ENCODE measurements around the gene HUNK. TPM values are rescaled to one million over a fixed set of nuclear protein-coding genes. Genes with fewer than 3 reads are reported as not detected.

The HUNK gene
- total and polyA plus RNA-seq, 2 of the 8 experiments (the other 6 are each of a cell fraction or from before 2014, with no cell fraction given): 1.9 to 10.2 TPM

DNA sequence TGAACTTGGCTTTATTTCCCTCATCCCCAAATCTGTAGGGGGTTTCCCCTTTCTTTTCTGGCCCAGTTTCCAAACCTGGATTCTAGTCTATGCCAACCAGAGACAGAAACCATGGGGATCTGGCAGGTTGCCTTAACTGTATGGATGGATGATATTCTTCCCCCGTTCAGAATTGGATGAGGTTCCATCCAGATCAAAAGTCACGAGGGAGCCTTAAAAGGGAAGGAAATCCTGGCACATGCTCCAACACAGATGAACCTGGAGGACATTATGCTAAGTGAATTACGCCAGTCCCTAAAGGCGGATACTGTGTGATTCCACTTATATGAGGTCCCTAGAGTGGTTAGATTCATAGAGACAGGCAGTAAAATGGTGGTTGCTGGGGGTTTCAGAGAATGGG lies 124.4 kb downstream of the HUNK start:
- FAIRE-seq (no peak), DNase-seq (ENCODE audit: low read depth in 1 of 2, low spot score in 2 of 2) (no peak)
- Histone ChIP-seq H4K8ac (ENCODE audit: extremely low read depth, insufficient read depth, low read length) (no peak overlapping the region), H3K79me1 (ENCODE audit: low read depth, low read length) (no peaks in the 10 kb centered on the region), H2BK20ac (ENCODE audit: low read length) (no peak overlapping the region), H3K4me3 (ENCODE audit: extremely low read depth in 1 of 4, insufficient read depth in 2 of 4, low read depth in 3 of 4, low read length in 4 of 4) (no peak overlapping the region), H2AFZ (ENCODE audit: low read length) (no peak overlapping the region), H3K18ac (ENCODE audit: extremely low read depth, low read length) (no peak overlapping the region), H2BK15ac (ENCODE audit: low read length) (no peak overlapping the region), H3K9ac (replicated peaks in 1 of 4; ENCODE audit: extremely low read depth in 1 of 4, low read depth in 3 of 4, low read length in 3 of 4) (no peak overlapping the region), H3K9me3 (ENCODE audit: insufficient read depth in 2 of 2, low read depth in 1 of 2, low read length in 1 of 2) (no peaks in the 10 kb centered on the region), H2BK5ac (ENCODE audit: low read depth, low read length) (no peak overlapping the region), H3K27ac (ENCODE audit: low read depth, low read length) (no peak overlapping the region), H3K56ac (replicated peaks; ENCODE audit: insufficient read length, low read depth, low read length) (no peak overlapping the region), H3K14ac (ENCODE audit: insufficient read length) (no peak overlapping the region), H4K20me1 (replicated peaks in 1 of 2; ENCODE audit: control insufficient read depth in 1 of 2, insufficient read depth in 2 of 2, low read length in 2 of 2) (peaks cover 0 to 2% of the 10 kb centered on the region in 2 experiments), H3K27me3 (replicated peaks in 1 of 4; ENCODE audit: control insufficient read depth in 3 of 4, extremely low read depth in 1 of 4, insufficient read depth in 3 of 4, low read length in 3 of 4) (no peaks in the 10 kb centered on the region), H4K5ac (ENCODE audit: insufficient read length, low read depth, low read length) (no peak overlapping the region), H2AK5ac (ENCODE audit: low read depth, low read length) (no peak overlapping the region), H3K23ac (ENCODE audit: insufficient read length) (no peak overlapping the region), H3K36me3 (ENCODE audit: control insufficient read depth in 2 of 4, insufficient read depth in 4 of 4, low read length in 3 of 4) (peaks cover 0 to 9% (median 0%) of the 10 kb centered on the region in 4 experiments; a peak in 2 of 8 replicates), H3K4ac (replicated peaks; ENCODE audit: insufficient read length, low read depth, low read length) (no peak overlapping the region), H3K23me2 (ENCODE audit: low read depth, low read length) (no peaks in the 10 kb centered on the region), H4K91ac (replicated peaks; ENCODE audit: insufficient read length, low read length) (no peak overlapping the region), H3K4me2 (ENCODE audit: insufficient read depth in 1 of 2, low read depth in 2 of 2, low read length in 2 of 2) (no peak overlapping the region), H3K4me1 (replicated peaks in 1 of 4; ENCODE audit: control insufficient read depth in 3 of 4, insufficient read depth in 4 of 4, low read length in 3 of 4) (no peaks in the 10 kb centered on the region), H2BK120ac (replicated peaks; ENCODE audit: low read depth, low read length) (no peak overlapping the region), H3K79me2 (ENCODE audit: control insufficient read depth in 1 of 2, insufficient read depth in 2 of 2, low read length in 2 of 2) (no peaks in the 10 kb centered on the region), H2BK12ac (ENCODE audit: low read depth, low read length) (no peak overlapping the region)
- ChIA-PET POLR2A (ENCODE audit: partially characterized antibody) (no interaction called here), CTCF (ENCODE audit: partially characterized antibody) (interaction anchor here (1.0 kb wide), 1 partner anchor 64 kb away, joined by 4 read pairs; no protein-coding TSS in a partner anchor)
- 86% methylated on average over 4 of the region's 4 CpGs; no CpG with 5 or more reads in 1 of the 2 experiments for WGBS, 2 experiments (ENCODE audit: extremely low coverage in 1 of 2, insufficient coverage in 1 of 2, insufficient read length in 1 of 2, insufficient replicate concordance in 2 of 2, low coverage in 1 of 2, low lambda C conversion rate in 2 of 2, missing lambda C conversion rate in 1 of 2)
- TF ChIP-seq CTBP2 (IDR thresholded peaks at IDR 0.05; ENCODE audit: borderline replicate concordance, insufficient read depth, insufficient read length, low read length) (no peak), SIX5 (IDR thresholded peaks at IDR 0.05; ENCODE audit: low read depth, low read length) (no peak), TEAD4 (IDR thresholded peaks at IDR 0.05; ENCODE audit: low read depth, low read length) (no peak), POLR2A (IDR thresholded peaks at IDR 0.05; ENCODE audit: control extremely low read depth in 1 of 2, low read depth in 2 of 2, low read length in 2 of 2) (no peak), E2F6 (IDR thresholded peaks at IDR 0.05) (no peak), RFX5 (IDR thresholded peaks at IDR 0.05; ENCODE audit: borderline replicate concordance, low read depth, low read length) (no peak), SIRT6 (IDR thresholded peaks at IDR 0.05; ENCODE audit: low read length) (no peak), GABPA (IDR thresholded peaks at IDR 0.05; ENCODE audit: borderline replicate concordance, insufficient read depth, low read length) (no peak), CBX8 (IDR thresholded peaks at IDR 0.05; ENCODE audit: borderline replicate concordance, low read depth, low read length) (no peak), TCF12 (IDR thresholded peaks at IDR 0.05; ENCODE audit: low read depth, low read length) (no peak), CHD1 (IDR thresholded peaks at IDR 0.05; ENCODE audit: low read depth, low read length) (no peak)
